Tibial artery (tissue), 4 donors: ENCODE measurements around the gene CXCR3.
"Not testable (repeated sequence)": the region's sequence is repeated elsewhere in the genome, so short reads cannot be mapped to it uniquely, and the experiment has no call there.

Experiments used
- DNase-seq, 2 donors: peaks; one replicate each; pipeline ENCODE4 v3.0.0-alpha.2; 2019
- H3K27ac ChIP-seq, 2 donors: fragments of 200-600 bp; sonication (generic) in 1 of 2; 1 replicate in 1 of 2; 2 replicates in 1 of 2; pipeline ENCODE4 v1.5.1; 2018 to 2019; ENCODE audit warnings: mild to moderate bottlenecking in 1 of 2
- H3K27me3 ChIP-seq, 2 donors: fragments of 200-600 bp; sonication (generic) in 1 of 2; one replicate each; pipeline versions ENCODE4 v1.5.1 to v1.6.0; 2016 to 2019
- H3K36me3 ChIP-seq, 3 donors: fragments of 200-600 bp; sonication (generic) in 2 of 3; one replicate each; pipeline ENCODE4 v1.5.1; 2016 to 2019; ENCODE audit warnings: mild to moderate bottlenecking in 2 of 3
- H3K4me1 ChIP-seq, 4 donors: fragments of 200-600 bp; sonication (generic) in 2 of 4; 1 replicate in 3 of 4; 2 replicates in 1 of 4; pipeline ENCODE4 v1.5.1; 2016 to 2019
- H3K4me3 ChIP-seq, 2 donors: fragments of 200-600 bp; sonication (generic) in 1 of 2; 1 replicate in 1 of 2; 2 replicates in 1 of 2; pipeline ENCODE4 v1.5.1; 2018 to 2019; ENCODE audit warnings: mild to moderate bottlenecking in 2 of 2
- H3K9me3 ChIP-seq, 3 donors: fragments of 200-600 bp; sonication (generic) in 1 of 3; one replicate each; pipeline ENCODE4 v1.5.1; 2016 to 2019
- CTCF ChIP-seq, 2 experiments: fragments of 200-600 bp in 1 of 2; fragments of 450-650 bp in 1 of 2; IDR thresholded peaks; one replicate each; pipeline ENCODE4 v1.5.1; 2017 to 2019; ENCODE audit warnings: antibody characterized with exemption in 2 of 2, mild to moderate bottlenecking in 1 of 2, moderate library complexity in 1 of 2
- intact Hi-C: fragments of 100-400 bp; cut with DNase I; formaldehyde crosslinking; loops from one replicate; pipeline ENCODE4 v1.15.0; 2023; ENCODE audit warnings: low total_unique reads

The CXCR3 gene

DNA sequence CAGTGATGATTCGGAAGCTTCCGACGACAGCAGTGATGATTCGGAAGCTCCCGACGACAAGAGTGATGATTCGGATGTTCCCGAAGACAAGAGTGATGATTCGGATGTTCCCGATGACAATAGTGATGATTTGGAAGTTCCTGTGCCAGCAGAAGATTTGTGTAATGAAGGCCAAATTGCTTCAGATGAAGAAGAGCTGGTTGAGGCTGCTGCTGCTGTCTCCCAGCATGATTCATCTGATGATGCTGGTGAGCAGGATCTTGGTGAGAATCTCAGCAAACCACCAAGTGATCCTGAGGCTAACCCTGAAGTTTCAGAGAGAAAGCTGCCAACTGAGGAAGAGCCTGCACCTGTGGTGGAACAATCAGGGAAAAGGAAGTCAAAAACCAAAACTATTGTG lies 14.2 kb downstream of the CXCR3 start:
- TF ChIP-seq CTCF (IDR thresholded peaks at IDR 0.05) = no peak
- H3K4me1 ChIP-seq = no peaks in the 10 kb centered on the region
- no peak overlapping the region for H3K27ac ChIP-seq
- no peak overlapping the region for H3K4me3 ChIP-seq
- no peaks in the 10 kb centered on the region for H3K9me3 ChIP-seq
- DNase-seq = no peak
- intact Hi-C loops = no loop called here
- H3K36me3 ChIP-seq = peaks cover 25 to 73% (median 44%) of the 10 kb centered on the region in 3 donors
- H3K27me3 ChIP-seq = no peaks in the 10 kb centered on the region

- Histone ChIP-seq H3K4me3 (no peak overlapping the region), H3K27ac (no peak overlapping the region), H3K9me3 (no peaks in the 10 kb centered on the region), H3K27me3 (no peaks in the 10 kb centered on the region), H3K36me3 (peaks cover 25 to 73% (median 41%) of the 10 kb centered on the region in 3 donors), H3K4me1 (no peaks in the 10 kb centered on the region)
- no peak for DNase-seq
- intact Hi-C loops = no loop called here
- TF ChIP-seq CTCF (IDR thresholded peaks at IDR 0.05) = no peak
These were observed 14.7 kb downstream of the CXCR3 start for GRCh38 chrX:71603618-71604017.

GRCh38 chrX:71599965-71600364 lies 18.3 kb downstream of the CXCR3 start:
- Histone ChIP-seq H3K4me3 (no peak overlapping the region), H3K9me3 (no peaks in the 10 kb centered on the region), H3K27ac (no peak overlapping the region), H3K4me1 (no peaks in the 10 kb centered on the region), H3K36me3 (peaks cover 15 to 69% (median 35%) of the 10 kb centered on the region in 3 donors), H3K27me3 (no peaks in the 10 kb centered on the region)
- no peak for TF ChIP-seq CTCF (IDR thresholded peaks at IDR 0.05)
- intact Hi-C loops = no loop called here
- DNase-seq = no peak

DNA sequence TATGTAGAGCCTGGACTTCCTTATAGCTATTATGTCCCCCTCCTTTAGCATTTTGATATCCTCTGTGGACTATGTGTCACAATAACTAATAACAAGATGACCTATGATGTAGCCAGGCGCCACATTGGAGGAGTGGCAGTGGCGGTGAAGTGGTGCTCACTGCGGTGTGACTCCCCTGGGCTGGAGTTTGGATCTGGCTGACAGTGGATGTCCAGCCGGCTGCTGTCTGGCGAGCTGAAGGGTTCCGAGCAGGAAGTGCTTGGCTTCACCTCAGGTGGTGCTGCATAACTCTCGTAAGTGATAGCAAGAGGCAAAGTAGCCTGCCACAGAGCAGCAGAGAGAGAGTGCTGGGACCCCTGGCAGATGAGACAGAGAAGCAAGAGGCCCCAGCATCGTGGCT lies 25.1 kb downstream of the CXCR3 start:
- H3K4me3 ChIP-seq, H3K27me3 ChIP-seq, H3K27ac ChIP-seq, H3K36me3 ChIP-seq, DNase-seq, H3K4me1 ChIP-seq, intact Hi-C loops, H3K9me3 ChIP-seq: not testable (repeated sequence)

GRCh38 chrX:71586929-71587328 lies 31.4 kb downstream of the CXCR3 start:
- Histone ChIP-seq H3K4me3 (no peak overlapping the region), H3K4me1 (no peaks in the 10 kb centered on the region), H3K27me3 (no peaks in the 10 kb centered on the region), H3K36me3 (no peaks in the 10 kb centered on the region), H3K9me3 (no peaks in the 10 kb centered on the region), H3K27ac (no peak overlapping the region)
- intact Hi-C loops = no loop called here
- no peak for TF ChIP-seq CTCF (IDR thresholded peaks at IDR 0.05)
- DNase-seq = no peak

- DNase-seq = no peak
- no peak for TF ChIP-seq CTCF (IDR thresholded peaks at IDR 0.05)
- intact Hi-C loops = no loop called here
These were observed 37.1 kb downstream of the CXCR3 start for GRCh38 chrX:71581210-71581609.

More at GRCh38 chrX:71581210-71581609, 37.1 kb downstream of the CXCR3 start:
- Histone ChIP-seq H3K36me3 (peaks cover 4 to 11% (median 7%) of the 10 kb centered on the region in 3 donors), H3K27ac (no peak overlapping the region), H3K27me3 (no peaks in the 10 kb centered on the region), H3K9me3 (no peaks in the 10 kb centered on the region), H3K4me3 (no peak overlapping the region), H3K4me1 (no peaks in the 10 kb centered on the region)
